H9 (cell line): ENCODE data around the gene FARP2. TPM values are rescaled to one million over a fixed set of nuclear protein-coding genes. Genes with fewer than 3 reads are reported as not detected.

ENCODE experiments used
- DNase-seq: peaks from one replicate; pipeline ENCODE4 v3.0.0-alpha.2; 2017
- H2AFZ ChIP-seq: one replicate; pipeline ENCODE4 v1.6.1; 2013; ENCODE audit warnings: mild to moderate bottlenecking, low read length, control low read depth, moderate library complexity
- H2AK5ac ChIP-seq: 2 replicates; pipeline ENCODE4 v1.6.1; 2013; ENCODE audit warnings: low read length, control low read depth, mixed read lengths; ENCODE audit not compliant: insufficient read length
- H2BK120ac ChIP-seq: one replicate; pipeline ENCODE4 v1.6.1; 2013; ENCODE audit warnings: low read depth, mild to moderate bottlenecking, low read length, control low read depth, inconsistent platforms; ENCODE audit not compliant: poor library complexity, severe bottlenecking
- H2BK12ac ChIP-seq: 2 replicates; pipeline ENCODE4 v1.6.1; 2013; ENCODE audit warnings: low read length, control low read depth, mixed read lengths, low read depth; ENCODE audit not compliant: insufficient read length
- H2BK15ac ChIP-seq: 2 replicates; pipeline ENCODE4 v1.6.1; 2013; ENCODE audit warnings: low read depth, low read length, control low read depth
- H2BK20ac ChIP-seq: one replicate; pipeline ENCODE4 v1.6.1; 2013; ENCODE audit warnings: low read depth, mild to moderate bottlenecking, low read length, control low read depth, inconsistent platforms; ENCODE audit not compliant: poor library complexity, severe bottlenecking
- H2BK5ac ChIP-seq: 2 replicates; pipeline ENCODE4 v1.6.1; 2013; ENCODE audit warnings: low read length, control low read depth, mixed read lengths; ENCODE audit not compliant: insufficient read length
- H3K14ac ChIP-seq: 2 replicates; pipeline ENCODE4 v1.6.1; 2013; ENCODE audit warnings: low read length, control low read depth; ENCODE audit not compliant: insufficient read depth
- H3K18ac ChIP-seq: 2 replicates; pipeline ENCODE4 v1.6.1; 2013; ENCODE audit warnings: low read depth, mild to moderate bottlenecking, mixed read lengths, low read length, control low read depth; ENCODE audit not compliant: insufficient read length
- H3K23ac ChIP-seq: 2 replicates; pipeline ENCODE4 v1.6.1; 2013; ENCODE audit warnings: low read length, control low read depth, mixed read lengths, low read depth; ENCODE audit not compliant: insufficient read length
- H3K23me2 ChIP-seq: 2 replicates; pipeline ENCODE4 v1.6.1; 2013; ENCODE audit warnings: low read depth, mild to moderate bottlenecking, mixed read lengths, low read length, control low read depth; ENCODE audit not compliant: insufficient read length, poor library complexity, severe bottlenecking
- H3K27ac ChIP-seq: 2 replicates; pipeline ENCODE4 v1.5.1; 2013; ENCODE audit warnings: low read length, control low read depth, mixed read lengths, low read depth; ENCODE audit not compliant: insufficient read length
- H3K27me3 ChIP-seq: 2 replicates; pipeline ENCODE4 v1.6.1; 2013; ENCODE audit warnings: low read length, control low read depth, inconsistent platforms; ENCODE audit not compliant: insufficient read depth
- H3K4ac ChIP-seq: 2 replicates; pipeline ENCODE4 v1.6.1; 2013; ENCODE audit warnings: low read depth, mild to moderate bottlenecking, control low read depth, inconsistent platforms, low read length, moderate library complexity
- H3K4me1 ChIP-seq: 2 replicates; pipeline ENCODE4 v1.6.1; 2013; ENCODE audit warnings: low read length, control low read depth, inconsistent platforms; ENCODE audit not compliant: insufficient read depth
- H3K4me2 ChIP-seq: 2 replicates; pipeline ENCODE4 v1.6.1; 2013; ENCODE audit warnings: low read length, control low read depth, mixed read lengths; ENCODE audit not compliant: insufficient read length, insufficient read depth
- H3K56ac ChIP-seq: 2 replicates; pipeline ENCODE4 v1.6.1; 2013; ENCODE audit warnings: low read depth, mild to moderate bottlenecking, mixed read lengths, low read length, control low read depth; ENCODE audit not compliant: insufficient read length
- H3K79me1 ChIP-seq: 2 replicates; pipeline ENCODE4 v1.6.1; 2013; ENCODE audit warnings: low read depth, mild to moderate bottlenecking, moderate library complexity, low read length, control low read depth, inconsistent platforms; ENCODE audit not compliant: insufficient read depth, poor library complexity, severe bottlenecking
- H3K79me2 ChIP-seq: 2 replicates; pipeline ENCODE4 v1.6.1; 2013; ENCODE audit warnings: low read length, control low read depth, inconsistent platforms; ENCODE audit not compliant: insufficient read depth
- H3K9ac ChIP-seq: 2 replicates; pipeline ENCODE4 v1.6.1; 2013; ENCODE audit warnings: low read length, control low read depth, mixed read lengths; ENCODE audit not compliant: insufficient read length; ENCODE audit errors: extremely low read depth
- H3K9me3 ChIP-seq: one replicate; pipeline ENCODE4 v1.6.1; 2013; ENCODE audit warnings: low read depth, low read length, inconsistent platforms; ENCODE audit not compliant: control insufficient read depth
- H3T11ph ChIP-seq: one replicate; pipeline ENCODE4 v1.6.1; 2013; ENCODE audit warnings: mild to moderate bottlenecking, low read length, control low read depth, inconsistent platforms
- H4K20me1 ChIP-seq: one replicate; pipeline ENCODE4 v1.6.1; 2013; ENCODE audit not compliant: control insufficient read depth, insufficient read length, insufficient read depth
- H4K5ac ChIP-seq: 2 replicates; pipeline ENCODE4 v1.6.1; 2013; ENCODE audit warnings: low read depth, mild to moderate bottlenecking, mixed read lengths, low read length, control low read depth; ENCODE audit not compliant: insufficient read length
- H4K8ac ChIP-seq: replicated peaks from 2 replicates; pipeline ENCODE4 v1.6.1; 2013; ENCODE audit warnings: low read length, control low read depth, mixed read lengths, low read depth; ENCODE audit not compliant: insufficient read length
- H4K91ac ChIP-seq: 2 replicates; pipeline ENCODE4 v1.6.1; 2013; ENCODE audit warnings: low read depth, mild to moderate bottlenecking, moderate library complexity, mixed read lengths, low read length, control low read depth; ENCODE audit not compliant: insufficient read length
- H3K27ac Mint-ChIP-seq, 3 experiments: 2 replicates in 2 of 3; 3 replicates in 1 of 3; pipeline ENCODE4 v1.8.0; 2020 to 2021; ENCODE audit warnings: mixed read lengths in 3 of 3, mild to moderate bottlenecking in 1 of 3, moderate library complexity in 1 of 3
- H3K27me3 Mint-ChIP-seq: 2 replicates; pipeline ENCODE4 v1.8.0; 2021; ENCODE audit warnings: low read depth, mild to moderate bottlenecking, moderate library complexity, mixed read lengths
- H3K36me3 Mint-ChIP-seq, 3 experiments: 2 replicates in 2 of 3; 3 replicates in 1 of 3; pipeline ENCODE4 v1.8.0; 2020 to 2021; ENCODE audit warnings: low read depth in 3 of 3, mixed read lengths in 3 of 3; ENCODE audit not compliant: insufficient read depth in 1 of 3
- H3K4me1 Mint-ChIP-seq, 2 experiments: 2 replicates each; pipeline ENCODE4 v1.8.0; 2020; ENCODE audit warnings: mixed read lengths in 2 of 2
- H3K4me3 Mint-ChIP-seq, 2 experiments: 2 replicates in 1 of 2; 3 replicates in 1 of 2; pipeline ENCODE4 v1.8.0; 2020 to 2021; ENCODE audit warnings: mild to moderate bottlenecking in 2 of 2, mixed read lengths in 2 of 2, moderate library complexity in 1 of 2
- H3K9me3 Mint-ChIP-seq, 2 experiments: 2 replicates in 1 of 2; 3 replicates in 1 of 2; pipeline ENCODE4 v1.8.0; 2020; ENCODE audit warnings: mild to moderate bottlenecking in 2 of 2, mixed read lengths in 2 of 2, moderate library complexity in 1 of 2
- CTCF ChIP-seq: fragments of 200-600 bp; sonication (generic); conservative IDR thresholded peaks from 3 replicates; pipeline ENCODE4 v1.8.0; 2021; ENCODE audit warnings: antibody characterized with exemption, mild to moderate bottlenecking
- WGBS: extraction: QIAGEN DNeasy Blood & Tissue Kit; methylation state at CpG from one replicate; pipeline ENCODE4 v1.1.7; 2013; ENCODE audit warnings: missing lambda C conversion rate, low lambda C conversion rate, mixed read lengths; ENCODE audit not compliant: insufficient read length; ENCODE audit errors: extremely low coverage; 5-methylcytosine and 5-hydroxymethylcytosine counted together
- total RNA-seq: library from RNA; stranded (reverse); gene quantifications from 2 replicates; pipeline ENCODE4 v1.2.1, GENCODE V29; 2021

FARP2 gene
- total RNA-seq, 1 experiment from 2014 or later = 33.9 TPM

- no peak overlapping the region for H2BK15ac ChIP-seq
- no peak overlapping the region for H3K14ac ChIP-seq
- no peak overlapping the region for H4K5ac ChIP-seq
- no peak overlapping the region for H3K56ac ChIP-seq
- no peak overlapping the region for H3K23ac ChIP-seq
- H3K79me2 ChIP-seq = no peaks in the 10 kb centered on the region
- H2BK5ac ChIP-seq = no peak overlapping the region
- no peaks in the 10 kb centered on the region for H3K27me3 ChIP-seq
- no CpG with 5 or more reads among the region's 11 CpGs for WGBS
- no peak overlapping the region for H2BK12ac ChIP-seq
- H2BK20ac ChIP-seq = no peak overlapping the region
- no peak overlapping the region for H4K91ac ChIP-seq
- no peaks in the 10 kb centered on the region for H3K23me2 ChIP-seq
- H4K20me1 ChIP-seq = no peaks in the 10 kb centered on the region
- no peak overlapping the region for H2BK120ac ChIP-seq
- no peaks in the 10 kb centered on the region for H3K79me1 ChIP-seq
- H3K4me1 ChIP-seq = no peaks in the 10 kb centered on the region
- H3K18ac ChIP-seq = no peak overlapping the region
- H3K27ac Mint-ChIP-seq = peak overlapping the region in 1 of 3 experiments; percentile 76; a peak in 1 of 7 replicates
- H3K4me2 ChIP-seq = no peak overlapping the region
- H3K9me3 Mint-ChIP-seq = no peaks in the 10 kb centered on the region
- H3K27me3 Mint-ChIP-seq = no peaks in the 10 kb centered on the region
- no peak overlapping the region for H3T11ph ChIP-seq
- H2AK5ac ChIP-seq = no peak overlapping the region
- no peak overlapping the region for H3K27ac ChIP-seq
- H3K4ac ChIP-seq = no peak overlapping the region
- H3K4me1 Mint-ChIP-seq = peaks cover 0 to 7% of the 10 kb centered on the region in 2 experiments; a peak in 2 of 4 replicates
- H3K4me3 Mint-ChIP-seq = no peak overlapping the region
- no peak overlapping the region for H3K9ac ChIP-seq
- DNase-seq = no peak
- H2AFZ ChIP-seq = no peak overlapping the region
- H4K8ac ChIP-seq = no peak overlapping the region
- no peaks in the 10 kb centered on the region for H3K36me3 Mint-ChIP-seq
- no peak for TF ChIP-seq CTCF
- H3K9me3 ChIP-seq = no peaks in the 10 kb centered on the region
These were observed 100.5 kb downstream of the FARP2 start for GRCh38 chr2:241456546-241456945.
